ENCODE measurements around the gene MB.

The MB gene

GRCh38 chr22:35560824-35561223 lies 56.3 kb downstream of the MB start (continued):
- TF ChIP-seq ZNF148 (tag by site-specific recombination; IDR thresholded peaks at IDR 0.05; ENCODE audit: borderline replicate concordance) (no peak), ZNF560 (tag by site-specific recombination; IDR thresholded peaks at IDR 0.05; ENCODE audit: borderline replicate concordance) (no peak), ZNF280D (tag by site-specific recombination; IDR thresholded peaks at IDR 0.05) (peak; percentile 79), ZNF768 (tag by site-specific recombination; IDR thresholded peaks at IDR 0.05) (no peak), ZNF747 (tag by site-specific recombination; IDR thresholded peaks at IDR 0.05) (no peak), ZSCAN4 (tag by site-specific recombination; IDR thresholded peaks at IDR 0.05) (no peak), ZNF623 (tag by site-specific recombination; IDR thresholded peaks at IDR 0.05) (peak; percentile 99), ZNF610 (tag by site-specific recombination; IDR thresholded peaks at IDR 0.05; ENCODE audit: borderline replicate concordance) (no peak), ZNF658 (tag by site-specific recombination; IDR thresholded peaks at IDR 0.05) (no peak), ZNF626 (tag by site-specific recombination; IDR thresholded peaks at IDR 0.05) (no peak), ZNF26 (tag by site-specific recombination; IDR thresholded peaks at IDR 0.05) (no peak)

- Histone ChIP-seq H3K4me1 (ENCODE audit: control insufficient read depth, insufficient read depth, low read length) (peaks cover 5% of the 10 kb centered on the region), H3K36me3 (ENCODE audit: control insufficient read depth in 2 of 2, insufficient read depth in 1 of 2, low read length in 2 of 2) (no peaks in the 10 kb centered on the region), H3K9me3 (ENCODE audit: control insufficient read depth, insufficient read depth, low read depth, low read length) (no peaks in the 10 kb centered on the region), H3K4me3 (ENCODE audit: low read depth, low read length) (no peak overlapping the region), H3K27ac (ENCODE audit: extremely low read depth, low read depth, low read length) (no peak overlapping the region)
- POLR2A ChIA-PET = no interaction called here
- CTCF ChIA-PET = interaction anchor here (2.1 kb wide), 1 partner anchor 23 kb away, joined by 11 read pairs; no protein-coding TSS in a partner anchor
- TF ChIP-seq ZFHX2 (tag by site-specific recombination; conservative IDR thresholded peaks at IDR 0.05) = no peak
- no peak for TF ChIP-seq ZNF677 (tag by site-specific recombination; IDR thresholded peaks at IDR 0.05)
- no peak for TF ChIP-seq BCL6B (tag by site-specific recombination; IDR thresholded peaks at IDR 0.05)
- TF ChIP-seq, protein P1, sequence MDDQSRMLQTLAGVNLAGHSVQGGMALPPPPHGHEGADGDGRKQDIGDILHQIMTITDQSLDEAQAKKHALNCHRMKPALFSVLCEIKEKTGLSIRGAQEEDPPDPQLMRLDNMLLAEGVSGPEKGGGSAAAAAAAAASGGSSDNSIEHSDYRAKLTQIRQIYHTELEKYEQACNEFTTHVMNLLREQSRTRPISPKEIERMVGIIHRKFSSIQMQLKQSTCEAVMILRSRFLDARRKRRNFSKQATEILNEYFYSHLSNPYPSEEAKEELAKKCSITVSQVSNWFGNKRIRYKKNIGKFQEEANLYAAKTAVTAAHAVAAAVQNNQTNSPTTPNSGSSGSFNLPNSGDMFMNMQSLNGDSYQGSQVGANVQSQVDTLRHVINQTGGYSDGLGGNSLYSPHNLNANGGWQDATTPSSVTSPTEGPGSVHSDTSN (CRISPR knock-in tag; IDR thresholded peaks at IDR 0.05) = no peak
- TF ChIP-seq WT1 (tag by site-specific recombination; IDR thresholded peaks at IDR 0.05) = no peak
- TF ChIP-seq ZBTB7A (tag by site-specific recombination; IDR thresholded peaks at IDR 0.05; ENCODE audit: low read depth) = no peak
- TF ChIP-seq HOXC10 (CRISPR knock-in tag; IDR thresholded peaks at IDR 0.05) = no peak
- TF ChIP-seq KLF1 (tag by site-specific recombination; IDR thresholded peaks at IDR 0.05) = no peak
- no peak for TF ChIP-seq ZNF280D (tag by site-specific recombination; IDR thresholded peaks at IDR 0.05)
- no peak for TF ChIP-seq ZNF544 (tag by site-specific recombination; IDR thresholded peaks at IDR 0.05)
- no peak for TF ChIP-seq ZNF23 (tag by site-specific recombination; IDR thresholded peaks at IDR 0.05; ENCODE audit: borderline replicate concordance)
Measured at GRCh38 chr22:35560366-35560765, 56.8 kb downstream of the MB start.

Data from HEK293 (cell line).